Adrenal gland (tissue), 5 donors: ENCODE data around the gene MPIG6B.

Experiments
- POLR2A ChIP-seq, 2 donors: fragments of 450-650 bp; IDR thresholded peaks; one replicate each; pipeline ENCODE4 v1.6.1; 2017; ENCODE audit warnings: antibody characterized with exemption in 2 of 2, mild to moderate bottlenecking in 2 of 2, moderate library complexity in 1 of 2
- TF ChIP-seq, protein P1 (sequence below), 6 experiments: fragments of 450-650 bp in 4 of 6; fragments of 200-600 bp in 2 of 6; sonication (generic) in 1 of 6; IDR thresholded peaks; 1 replicate in 5 of 6; 2 replicates in 1 of 6; pipeline versions ENCODE4 v1.5.1 to v1.8.0; 2016 to 2021; ENCODE audit warnings: antibody characterized with exemption in 6 of 6, mild to moderate bottlenecking in 2 of 6, moderate library complexity in 1 of 6
- donor health status: DM: no; HTN: no; CAD: no.

DNA sequence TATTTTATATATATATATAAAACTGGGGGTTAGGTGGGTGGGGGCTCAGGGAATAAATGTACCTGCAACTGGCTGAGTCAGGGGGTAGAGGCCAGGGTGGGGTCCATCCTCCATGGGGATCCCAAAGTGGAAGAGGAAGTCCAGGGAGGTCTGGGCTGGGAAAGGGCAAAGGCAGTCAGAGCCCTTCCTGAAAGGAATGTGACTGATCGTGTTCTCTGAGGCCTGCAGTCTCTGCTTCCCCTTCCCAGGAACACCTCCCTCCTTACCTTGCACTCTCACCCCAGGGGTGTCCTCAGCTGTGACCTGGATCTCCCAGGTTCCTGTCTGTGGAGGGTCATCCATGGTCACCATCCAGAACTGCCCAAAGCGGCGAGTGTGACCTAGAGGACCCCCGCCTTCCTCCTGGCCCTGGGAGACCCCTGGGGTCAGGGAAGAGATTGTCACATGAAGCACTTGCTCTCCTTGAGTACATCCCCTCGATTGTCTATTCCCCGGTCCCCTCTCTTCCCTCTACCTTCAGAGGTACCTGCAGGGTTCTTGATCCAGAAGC lies 44.0 kb downstream of the MPIG6B start:
- TF ChIP-seq, protein P1, sequence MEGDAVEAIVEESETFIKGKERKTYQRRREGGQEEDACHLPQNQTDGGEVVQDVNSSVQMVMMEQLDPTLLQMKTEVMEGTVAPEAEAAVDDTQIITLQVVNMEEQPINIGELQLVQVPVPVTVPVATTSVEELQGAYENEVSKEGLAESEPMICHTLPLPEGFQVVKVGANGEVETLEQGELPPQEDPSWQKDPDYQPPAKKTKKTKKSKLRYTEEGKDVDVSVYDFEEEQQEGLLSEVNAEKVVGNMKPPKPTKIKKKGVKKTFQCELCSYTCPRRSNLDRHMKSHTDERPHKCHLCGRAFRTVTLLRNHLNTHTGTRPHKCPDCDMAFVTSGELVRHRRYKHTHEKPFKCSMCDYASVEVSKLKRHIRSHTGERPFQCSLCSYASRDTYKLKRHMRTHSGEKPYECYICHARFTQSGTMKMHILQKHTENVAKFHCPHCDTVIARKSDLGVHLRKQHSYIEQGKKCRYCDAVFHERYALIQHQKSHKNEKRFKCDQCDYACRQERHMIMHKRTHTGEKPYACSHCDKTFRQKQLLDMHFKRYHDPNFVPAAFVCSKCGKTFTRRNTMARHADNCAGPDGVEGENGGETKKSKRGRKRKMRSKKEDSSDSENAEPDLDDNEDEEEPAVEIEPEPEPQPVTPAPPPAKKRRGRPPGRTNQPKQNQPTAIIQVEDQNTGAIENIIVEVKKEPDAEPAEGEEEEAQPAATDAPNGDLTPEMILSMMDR (IDR thresholded peaks at IDR 0.05): no peak
- no peak for TF ChIP-seq POLR2A (IDR thresholded peaks at IDR 0.05)
